OCI-LY7 (cell line): ENCODE data around the gene GSTO1.

Source experiments
- CTCF ChIP-seq: fragments of 200-600 bp; sonication (generic); conservative IDR thresholded peaks from 2 replicates; pipeline ENCODE4 v1.5.1; 2014; ENCODE audit warnings: mild to moderate bottlenecking, antibody characterized with exemption, low read length, moderate library complexity, mixed read lengths
- EZH2phosphoT487 ChIP-seq: fragments of 200-600 bp; sonication (generic); IDR thresholded peaks from 2 replicates; pipeline ENCODE4 v1.6.1; 2018; ENCODE audit warnings: low read depth, borderline replicate concordance, mild to moderate bottlenecking, mixed run types, antibody characterized with exemption, low read length, moderate library complexity, mixed read lengths

- TF ChIP-seq CTCF: no peak
- TF ChIP-seq EZH2phosphoT487: no peak
Measured at GRCh38 chr10:104250371-104250770, 4.3 kb upstream of the GSTO1 start.
